SJSA1 (cell line): ENCODE measurements around the gene E2F3. TPM values are rescaled to one million over a fixed set of nuclear protein-coding genes. Genes with fewer than 3 reads are reported as not detected.
"Not testable (repeated sequence)": the region's sequence is repeated elsewhere in the genome, so short reads cannot be mapped to it uniquely, and the experiment has no call there.

Source experiments
- DNase-seq, 2 experiments: peaks; one replicate each; pipeline ENCODE4 v3.0.0-alpha.2; 2015 to 2020; ENCODE audit warnings: low spot score in 2 of 2, low read depth in 1 of 2
- H3K27ac ChIP-seq: fragments of 250-450 bp; sonication (Bioruptor Pico); 2 replicates; pipeline ENCODE4 v1.5.1; 2020; ENCODE audit warnings: mild to moderate bottlenecking, moderate library complexity
- H3K27me3 ChIP-seq: fragments of 250-450 bp; sonication (Bioruptor Pico); replicated peaks from 2 replicates; pipeline ENCODE4 v1.5.1; 2020; ENCODE audit warnings: mild to moderate bottlenecking, moderate library complexity
- H3K36me3 ChIP-seq: fragments of 250-450 bp; sonication (Bioruptor Pico); 2 replicates; pipeline ENCODE4 v1.5.1; 2020; ENCODE audit warnings: mild to moderate bottlenecking
- H3K4me1 ChIP-seq: fragments of 250-450 bp; sonication (Bioruptor Pico); replicated peaks from 2 replicates; pipeline ENCODE4 v1.6.1; 2021; ENCODE audit warnings: mild to moderate bottlenecking
- H3K4me3 ChIP-seq: fragments of 250-450 bp; sonication (Bioruptor Pico); 2 replicates; pipeline ENCODE4 v1.5.1; 2020; ENCODE audit warnings: mild to moderate bottlenecking
- H3K9me3 ChIP-seq: fragments of 250-450 bp; sonication (Bioruptor Pico); replicated peaks from 2 replicates; pipeline ENCODE4 v1.5.1; 2020; ENCODE audit warnings: mild to moderate bottlenecking
- total RNA-seq: library from RNA; depleted of rRNA; stranded (reverse); fragments of >200 nt; shearing (Covaris generic); gene quantifications from 2 replicates; pipeline ENCODE4 v1.2.3, GENCODE V29; 2014

The E2F3 gene
- total RNA-seq, 1 experiment from 2014 or later: 7.5 TPM

- H3K36me3 ChIP-seq: no peaks in the 10 kb centered on the region
- no peak for DNase-seq
- H3K27ac ChIP-seq: no peak overlapping the region
- H3K4me1 ChIP-seq: no peaks in the 10 kb centered on the region
- H3K4me3 ChIP-seq: no peak overlapping the region
- no peaks in the 10 kb centered on the region for H3K27me3 ChIP-seq
- no peaks in the 10 kb centered on the region for H3K9me3 ChIP-seq
Measured at GRCh38 chr6:20509212-20509611, 107.5 kb downstream of the E2F3 start.

GRCh38 chr6:20511852-20512251 is 110.2 kb downstream of the E2F3 start:
- no peak for DNase-seq
- Histone ChIP-seq H3K27ac (no peak overlapping the region), H3K36me3 (no peaks in the 10 kb centered on the region), H3K4me3 (no peak overlapping the region), H3K27me3 (no peaks in the 10 kb centered on the region), H3K4me1 (peaks cover 4% of the 10 kb centered on the region; the same call in 1 of the 2 replicates), H3K9me3 (no peaks in the 10 kb centered on the region)

DNA sequence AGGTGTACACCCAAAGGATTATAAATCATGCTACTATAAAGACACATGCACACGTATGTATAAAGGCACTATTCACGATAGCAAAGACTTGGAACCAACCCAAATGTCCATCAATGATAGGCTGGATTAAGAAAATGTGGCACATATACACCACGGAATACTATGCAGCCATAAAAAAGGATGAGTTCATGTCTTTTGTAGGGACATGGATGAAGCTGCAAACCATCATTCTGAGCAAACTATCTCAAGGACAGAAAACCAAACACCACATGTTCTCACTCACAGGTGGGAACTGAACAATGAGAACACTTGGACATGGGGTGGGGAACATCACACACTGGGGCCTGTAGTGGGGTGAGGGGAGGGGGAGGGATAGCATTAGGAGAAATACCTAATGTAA is 123.5 kb downstream of the E2F3 start:
- not testable (repeated sequence) for H3K27me3 ChIP-seq, H3K4me1 ChIP-seq, H3K27ac ChIP-seq, DNase-seq, H3K36me3 ChIP-seq, H3K4me3 ChIP-seq, H3K9me3 ChIP-seq

- H3K4me3 ChIP-seq: not testable (repeated sequence)
Measured at GRCh38 chr6:20529086-20529448, 127.4 kb downstream of the E2F3 start.

GRCh38 chr6:20532881-20533280 is 131.2 kb downstream of the E2F3 start:
- DNase-seq: no peak
- H3K36me3 ChIP-seq: peaks cover 5% of the 10 kb centered on the region; the same call in 1 of the 2 replicates
- no peak overlapping the region for H3K4me3 ChIP-seq
- H3K27me3 ChIP-seq: no peaks in the 10 kb centered on the region
- H3K4me1 ChIP-seq: peaks cover 20% of the 10 kb centered on the region
- no peak overlapping the region for H3K27ac ChIP-seq
- no peaks in the 10 kb centered on the region for H3K9me3 ChIP-seq

More at GRCh38 chr6:20529086-20529448, 127.4 kb downstream of the E2F3 start:
- peak in 1 of 2 experiments; percentile 51 for DNase-seq
- H3K9me3 ChIP-seq, H3K27me3 ChIP-seq, H3K36me3 ChIP-seq, H3K27ac ChIP-seq: not testable (repeated sequence)
- H3K4me1 ChIP-seq: peaks cover 11% of the 10 kb centered on the region

DNA sequence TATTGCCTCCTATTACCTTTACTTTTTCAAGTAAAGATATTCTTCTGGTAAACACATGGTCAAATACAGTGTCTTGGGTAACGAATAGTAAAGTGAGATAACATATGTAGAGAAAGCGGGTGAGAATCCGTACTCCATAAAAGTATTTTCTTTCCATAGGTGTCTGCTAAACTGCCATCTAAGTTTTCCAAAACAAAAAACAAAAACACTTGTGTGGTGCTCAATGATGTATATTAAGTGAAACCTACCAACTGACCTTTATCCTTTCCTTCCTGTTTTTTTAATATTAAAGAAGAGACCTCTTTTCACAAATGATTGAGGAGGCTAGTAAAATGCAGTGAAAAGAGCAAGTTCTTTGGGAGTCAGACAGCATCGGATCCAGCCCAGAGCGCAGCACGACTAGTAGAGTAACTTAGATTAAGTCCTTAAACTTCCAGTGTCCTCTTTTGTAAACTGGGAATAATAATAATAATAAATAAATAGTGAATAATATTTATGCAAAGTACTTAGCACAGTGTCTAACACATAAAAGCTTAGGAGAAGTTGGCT is 132.1 kb downstream of the E2F3 start:
- H3K9me3 ChIP-seq: no peaks in the 10 kb centered on the region
- peaks cover 5% of the 10 kb centered on the region; the same call in 1 of the 2 replicates for H3K36me3 ChIP-seq
- no peaks in the 10 kb centered on the region for H3K27me3 ChIP-seq
- no peak for DNase-seq
- H3K4me3 ChIP-seq: peak overlapping the region; percentile 61
- H3K27ac ChIP-seq: peak overlapping the region; percentile 79
- H3K4me1 ChIP-seq: peaks cover 16% of the 10 kb centered on the region

DNA sequence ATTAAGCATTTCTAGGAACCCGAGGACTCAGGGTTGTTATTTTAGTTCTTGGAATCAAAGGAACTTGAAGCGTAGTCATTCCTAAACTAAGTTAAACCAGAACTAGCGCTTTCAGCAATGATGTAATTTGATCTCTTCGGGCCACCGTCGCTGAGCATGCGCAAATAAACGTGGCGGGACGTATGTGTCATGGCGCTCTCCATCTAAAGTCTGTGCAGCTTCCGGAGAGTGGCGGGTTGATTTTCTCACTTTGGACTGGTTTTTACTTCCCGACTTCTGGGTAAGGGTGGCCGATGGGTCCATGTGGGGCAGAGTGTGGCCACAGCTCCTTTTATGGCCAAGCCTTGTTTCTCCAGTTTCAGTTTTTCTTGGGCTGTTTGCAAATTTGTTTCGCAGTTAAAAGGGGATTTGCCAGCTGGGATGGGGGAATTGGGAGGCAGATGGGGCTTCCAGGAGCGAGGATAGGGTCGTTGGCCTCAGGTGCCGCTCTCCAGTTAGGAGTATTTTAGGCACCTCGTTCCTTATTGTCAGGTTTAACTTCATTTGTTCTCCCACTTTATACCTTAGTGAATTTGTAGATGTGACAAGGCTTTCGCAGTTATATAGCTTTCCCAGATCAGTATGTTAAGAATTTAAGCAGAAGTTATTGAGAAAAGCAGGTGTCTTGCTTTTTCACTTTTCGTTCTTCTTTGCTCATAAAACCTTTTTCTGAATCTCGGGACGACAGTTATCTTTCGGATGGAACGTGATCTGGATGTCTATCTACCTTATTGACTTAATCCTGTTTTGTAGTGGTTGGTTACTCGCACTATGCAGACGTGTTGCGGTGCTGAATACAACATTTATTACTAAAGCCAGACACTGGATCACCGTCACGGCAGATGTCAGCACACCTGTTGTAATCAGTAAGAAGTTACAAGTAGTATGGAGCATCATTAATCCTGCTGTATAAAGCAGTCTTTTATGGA is 132.9 kb downstream of the E2F3 start, which contains the start of gene CDKAL1:
Gene CDKAL1, plus strand, starts transcription at position 163 of the 968 bp plus-strand sequence. CDS start 11,894 bp downstream, outside the sequence.
- Histone ChIP-seq H3K4me3 (peak within 1 kb of the TSS; percentile 61), H3K36me3 (peaks cover 5% of the 10 kb centered on the region), H3K27ac (peak within 1 kb of the TSS; percentile 79), H3K9me3 (no peaks in the 10 kb centered on the region), H3K4me1 (peaks cover 15% of the 10 kb centered on the region), H3K27me3 (no peaks in the 10 kb centered on the region)
- peak; percentile 74 to 88 for DNase-seq

GRCh38 chr6:20538131-20538662 is 136.5 kb downstream of the E2F3 start:
- Histone ChIP-seq H3K4me3 (no peak overlapping the region), H3K27me3 (no peaks in the 10 kb centered on the region), H3K9me3 (no peaks in the 10 kb centered on the region), H3K27ac (no peak overlapping the region), H3K4me1 (peaks cover 21% of the 10 kb centered on the region), H3K36me3 (peaks cover 12% of the 10 kb centered on the region)
- DNase-seq: no peak

DNA sequence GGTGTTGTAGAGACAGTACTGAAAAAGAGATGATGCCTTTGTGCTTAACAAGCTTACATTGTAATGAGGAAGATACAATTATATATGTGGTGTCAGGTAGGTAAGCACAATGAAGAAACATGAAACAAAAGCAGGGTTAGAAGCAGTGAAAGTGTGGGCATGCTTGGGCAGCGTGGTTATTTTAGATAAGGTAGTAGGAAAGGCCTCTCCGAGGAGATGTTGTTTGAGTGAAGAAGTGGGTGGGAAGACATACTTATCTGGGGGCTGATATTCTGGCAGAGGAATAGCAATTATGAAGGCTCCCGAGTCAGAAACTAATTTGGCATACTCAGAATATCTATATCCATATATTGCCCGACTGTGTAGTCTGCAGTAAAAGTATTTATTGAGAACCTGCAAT is 137.2 kb downstream of the E2F3 start:
- Histone ChIP-seq H3K27me3 (no peaks in the 10 kb centered on the region), H3K36me3 (peaks cover 12% of the 10 kb centered on the region), H3K4me3 (no peak overlapping the region), H3K27ac (no peak overlapping the region), H3K4me1 (peaks cover 19% of the 10 kb centered on the region), H3K9me3 (no peaks in the 10 kb centered on the region)
- no peak for DNase-seq

DNA sequence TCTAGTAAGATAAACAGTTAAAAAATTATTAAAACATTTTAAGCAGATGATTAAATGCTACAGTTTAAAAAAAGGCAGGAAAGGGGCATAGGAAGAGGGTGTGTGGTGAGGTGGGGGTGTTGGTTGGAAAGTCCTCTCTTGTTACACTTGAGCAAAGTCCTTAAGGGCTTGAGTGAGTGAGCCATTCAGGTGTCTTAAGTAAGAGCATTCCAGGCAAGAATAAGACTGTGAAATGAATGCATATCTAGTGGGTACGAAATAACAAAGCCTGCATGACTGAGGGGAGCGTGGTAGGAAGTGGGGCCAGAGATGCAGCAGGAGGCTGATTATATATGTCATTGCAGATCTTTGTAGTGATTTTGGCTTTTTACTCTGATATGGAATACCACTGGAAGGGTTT is 137.7 kb downstream of the E2F3 start:
- Histone ChIP-seq H3K36me3 (peaks cover 12% of the 10 kb centered on the region), H3K4me1 (peaks cover 17% of the 10 kb centered on the region), H3K27ac (no peak overlapping the region), H3K27me3 (no peaks in the 10 kb centered on the region), H3K9me3 (no peaks in the 10 kb centered on the region), H3K4me3 (no peak overlapping the region)
- DNase-seq: no peak

DNA sequence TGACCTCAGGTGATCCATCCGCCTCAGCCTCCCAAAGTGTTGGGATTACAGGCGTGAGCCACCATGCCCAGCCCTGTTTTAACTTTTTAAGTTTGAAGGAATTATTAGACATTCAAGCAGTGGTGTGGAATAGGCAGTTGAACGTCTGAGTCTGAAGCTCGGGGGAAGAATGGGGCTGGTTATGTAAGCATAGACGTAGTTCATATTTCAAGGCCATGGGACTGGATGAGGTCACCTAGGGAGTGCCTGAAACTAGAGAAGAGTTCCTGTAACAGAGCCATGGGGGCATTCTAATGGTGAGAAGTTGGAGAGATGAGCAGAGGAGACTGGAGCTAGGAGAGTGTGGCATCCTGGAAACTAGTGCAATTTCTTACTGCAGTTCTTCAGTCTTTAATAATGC is 139.0 kb downstream of the E2F3 start:
- Histone ChIP-seq H3K36me3 (peaks cover 12% of the 10 kb centered on the region), H3K9me3 (no peaks in the 10 kb centered on the region), H3K27ac (no peak overlapping the region), H3K4me3 (no peak overlapping the region), H3K4me1 (peaks cover 9% of the 10 kb centered on the region), H3K27me3 (no peaks in the 10 kb centered on the region)
- DNase-seq: no peak

DNA sequence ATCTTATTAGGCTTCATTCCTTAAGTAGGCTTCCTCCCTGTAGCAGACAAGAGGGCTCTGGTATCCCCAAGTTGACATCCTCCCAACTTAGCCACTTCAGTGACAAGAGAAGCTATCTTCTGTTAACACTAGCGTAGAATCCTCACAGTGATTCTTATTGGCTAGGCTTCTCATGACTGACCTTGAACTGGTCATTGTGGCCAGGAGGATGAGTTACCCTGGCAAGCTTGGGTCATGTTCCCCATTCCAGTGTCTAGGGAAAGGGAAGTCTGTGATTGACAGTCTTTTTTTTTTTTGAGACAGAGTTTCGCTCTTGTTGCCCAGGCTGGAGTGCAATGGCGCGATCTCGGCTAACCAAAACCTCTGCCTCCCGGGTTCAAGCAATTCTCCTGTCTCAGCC is 139.7 kb downstream of the E2F3 start:
- peaks cover 17% of the 10 kb centered on the region for H3K36me3 ChIP-seq
- no peak overlapping the region for H3K27ac ChIP-seq
- H3K27me3 ChIP-seq: no peaks in the 10 kb centered on the region
- peaks cover 8% of the 10 kb centered on the region for H3K4me1 ChIP-seq
- no peak overlapping the region for H3K4me3 ChIP-seq
- no peak for DNase-seq
- no peaks in the 10 kb centered on the region for H3K9me3 ChIP-seq

GRCh38 chr6:20542927-20543602 is 141.4 kb downstream of the E2F3 start:
- Histone ChIP-seq H3K4me3 (no peak overlapping the region), H3K27ac (peak overlapping the region; percentile 8; the same call in 1 of the 2 replicates), H3K4me1 (peaks cover 8% of the 10 kb centered on the region), H3K27me3 (no peaks in the 10 kb centered on the region), H3K9me3 (no peaks in the 10 kb centered on the region), H3K36me3 (peaks cover 12% of the 10 kb centered on the region)
- peak in 1 of 2 experiments; percentile 55 for DNase-seq
